D721Med (cell line): ENCODE measurements around the gene XDH.

Experiments used
- DNase-seq: peaks from one replicate; pipeline ENCODE4 v3.0.0; 2011; ENCODE audit warnings: low spot score; ENCODE audit not compliant: insufficient read length
- FAIRE-seq: peaks from 2 replicates; lab custom pipeline; 2011; peaks lifted over from hg19 to GRCh38; lab: Jason Lieb, UNC
- CTCF ChIP-seq: IDR thresholded peaks from 2 replicates; pipeline ENCODE4 v1.5.1; 2012; ENCODE audit warnings: mild to moderate bottlenecking, control low read depth; ENCODE audit not compliant: insufficient read depth; ENCODE audit errors: missing control alignments

XDH gene

DNA sequence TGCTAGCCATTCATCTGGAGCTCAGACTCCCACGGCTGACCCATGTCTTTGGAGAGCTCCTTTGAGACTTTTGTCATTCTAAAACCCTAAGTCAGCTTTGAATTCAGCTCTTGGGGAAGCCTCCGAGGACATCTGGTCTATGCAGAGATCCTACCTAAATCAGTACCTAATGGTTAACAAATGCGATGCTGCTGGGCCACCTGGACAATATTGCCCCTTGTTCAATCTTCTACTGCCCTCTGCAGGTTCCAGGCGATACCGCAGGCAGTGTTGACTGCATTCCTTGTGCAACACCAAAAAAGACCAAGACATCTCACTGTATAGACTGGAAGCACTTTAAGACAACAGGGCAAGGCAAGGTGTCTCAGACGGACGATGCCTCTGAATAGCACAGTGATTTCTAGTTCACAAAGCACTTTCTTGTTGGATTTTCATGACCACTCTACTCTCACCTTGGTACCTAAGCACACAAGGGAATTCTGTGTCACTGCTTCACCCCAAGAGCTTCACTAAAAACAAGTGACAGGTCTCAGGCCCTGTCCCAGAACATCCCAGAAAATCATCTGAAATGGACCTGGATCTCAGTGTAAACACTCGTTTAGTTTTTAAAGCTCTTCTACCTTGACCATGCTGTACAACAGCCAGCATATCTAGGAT lies 80.9 kb downstream of the XDH start:
- TF ChIP-seq CTCF, result peak; percentile 99
- DNase-seq, result peak; percentile 60
- peak; percentile 72 for FAIRE-seq

DNA sequence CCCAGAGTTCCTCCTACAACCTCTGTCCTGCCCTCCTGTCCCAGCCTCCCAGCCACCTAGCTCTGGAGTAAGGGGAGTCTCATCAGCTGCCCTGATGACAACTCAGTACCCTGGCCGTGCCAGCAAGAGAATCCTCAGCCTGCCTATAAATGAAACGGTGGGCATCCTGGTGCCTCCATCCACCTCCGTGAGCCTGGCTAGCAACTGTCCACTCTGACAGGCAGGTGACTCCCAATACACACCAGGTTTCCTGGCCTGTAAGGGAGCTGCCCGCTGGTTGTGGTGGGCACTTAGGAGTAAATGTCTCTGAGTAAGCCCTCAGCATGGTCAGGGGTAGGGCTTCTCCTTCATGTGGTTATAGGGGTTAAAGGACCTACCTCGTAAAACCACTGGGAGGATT lies 81.5 kb downstream of the XDH start:
- DNase-seq (no peak), FAIRE-seq (no peak)
- TF ChIP-seq CTCF, result no peak

- no peak for TF ChIP-seq CTCF
- FAIRE-seq, result no peak
- no peak for DNase-seq
Observed at GRCh38 chr2:31332521-31332920, 82.0 kb downstream of the XDH start.

- FAIRE-seq, result no peak
- DNase-seq, result no peak
- no peak for TF ChIP-seq CTCF
Observed at GRCh38 chr2:31331156-31331555, 83.4 kb downstream of the XDH start.

DNA sequence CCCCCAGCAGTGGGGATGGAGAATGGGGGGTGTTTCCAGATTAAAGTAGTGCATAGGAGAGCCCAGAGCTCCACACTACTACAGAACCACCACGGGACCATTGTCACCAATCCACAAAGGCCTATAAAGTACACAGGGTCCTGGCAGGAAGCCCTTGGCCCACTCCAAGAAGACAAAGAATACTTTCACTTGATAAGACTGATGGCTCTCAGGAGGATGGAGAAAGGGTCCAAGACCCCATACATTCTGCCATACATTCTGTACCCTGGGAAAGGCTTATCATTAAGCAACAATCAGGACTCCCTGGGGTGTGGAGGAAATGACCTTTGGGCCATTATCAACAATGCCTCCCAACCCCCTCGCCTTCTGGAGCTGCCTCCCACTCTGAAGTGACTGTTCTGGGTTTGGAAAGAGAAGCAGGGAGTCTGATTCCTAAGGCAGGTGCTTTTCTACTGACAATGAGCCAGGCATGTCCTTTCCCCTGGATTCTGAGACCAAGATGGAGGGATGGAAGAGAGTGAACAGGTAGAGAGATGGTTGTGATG lies 85.4 kb downstream of the XDH start:
- FAIRE-seq (no peak), DNase-seq (no peak)
- no peak for TF ChIP-seq CTCF

DNA sequence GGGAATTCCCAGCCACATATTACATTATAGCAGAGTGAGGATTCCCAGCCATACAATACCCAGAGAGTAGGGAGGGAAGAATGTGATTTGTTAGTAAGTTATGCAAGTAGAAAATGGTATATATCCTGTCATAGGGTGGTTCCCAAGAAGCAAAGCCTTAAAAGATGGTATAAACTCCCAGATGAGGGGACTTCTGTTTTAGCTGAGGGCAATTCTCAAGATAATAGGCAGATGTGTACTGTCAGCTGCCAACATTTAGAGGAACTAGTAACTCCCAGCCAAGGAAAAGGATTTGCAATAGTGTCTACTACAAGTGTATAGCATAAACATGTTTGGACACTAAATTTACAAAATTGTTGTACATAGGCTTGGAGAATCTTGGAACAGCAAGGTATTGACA lies 86.5 kb downstream of the XDH start:
- no peak for DNase-seq
- FAIRE-seq, result no peak
- no peak for TF ChIP-seq CTCF

DNA sequence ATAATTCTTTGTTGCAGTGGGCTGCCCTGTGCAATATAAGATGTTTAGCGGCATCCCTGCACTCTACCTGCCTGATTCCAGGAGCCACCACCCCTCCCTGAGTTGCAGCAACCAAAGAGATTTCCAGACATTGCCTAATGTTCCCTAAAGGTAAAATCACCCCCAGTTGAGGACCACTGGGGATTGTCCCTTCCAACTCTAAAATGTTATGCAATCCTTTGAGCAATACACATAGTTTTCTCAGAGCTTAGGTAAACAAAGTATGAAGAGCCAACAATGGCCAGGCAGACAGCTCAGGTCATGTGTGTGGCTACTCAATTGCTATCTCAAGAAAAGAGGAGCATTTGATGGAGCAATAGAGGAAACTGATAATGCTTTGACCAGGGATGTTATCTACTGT lies 87.0 kb downstream of the XDH start:
- FAIRE-seq, result no peak
- no peak for DNase-seq
- TF ChIP-seq CTCF, result no peak
